NCI-H226 (cell line): Measurements from ENCODE around the gene TRABD2A.
A peak's percentile ranks its signal among the peaks of the same experiment; 100 is the strongest.
"Not testable (repeated sequence)": the region's sequence is repeated elsewhere in the genome, so short reads cannot be mapped to it uniquely, and the experiment has no call there.

Experiments used
- DNase-seq: peaks from one replicate; pipeline ENCODE4 v3.0.0-alpha.2; 2015

The TRABD2A gene

GRCh38 chr2:84880645-84881521, at the start of gene TRABD2A:
Gene TRABD2A (minus strand): TSS chr2:84881084. CDS start chr2:84881039, 45 bp downstream.
- DNase-seq: no peak

GRCh38 chr2:84927275-84927627, 46.4 kb upstream of the TRABD2A start:
- no peak for DNase-seq

GRCh38 chr2:84925724-84926376, 45.0 kb upstream of the TRABD2A start:
- DNase-seq: peak; percentile 92

- no peak for DNase-seq
Measured at GRCh38 chr2:84925336-84925723, 44.4 kb upstream of the TRABD2A start.

- DNase-seq: peak; percentile 95
Measured at GRCh38 chr2:84924173-84925106, 43.6 kb upstream of the TRABD2A start.

- DNase-seq: no peak
Measured at GRCh38 chr2:84923009-84923408, 42.1 kb upstream of the TRABD2A start.

- DNase-seq: peak; percentile 90
Measured at GRCh38 chr2:84919885-84920580, 39.1 kb upstream of the TRABD2A start.

GRCh38 chr2:84918430-84918829, 37.5 kb upstream of the TRABD2A start:
- no peak for DNase-seq

GRCh38 chr2:84917821-84918220, 36.9 kb upstream of the TRABD2A start:
- DNase-seq: not testable (repeated sequence)

- DNase-seq: not testable (repeated sequence)
Measured at GRCh38 chr2:84915675-84916074, 34.8 kb upstream of the TRABD2A start.

GRCh38 chr2:84914334-84914733, 33.5 kb upstream of the TRABD2A start:
- no peak for DNase-seq

GRCh38 chr2:84912984-84913383, 32.1 kb upstream of the TRABD2A start:
- no peak for DNase-seq

- no peak for DNase-seq
Measured at GRCh38 chr2:84911135-84911678, 30.3 kb upstream of the TRABD2A start.

- no peak for DNase-seq
Measured at GRCh38 chr2:84908948-84909713, 28.2 kb upstream of the TRABD2A start.

- DNase-seq: peak; percentile 92
Measured at GRCh38 chr2:84906900-84907714, 26.2 kb upstream of the TRABD2A start.

- DNase-seq: no peak
Measured at GRCh38 chr2:84906108-84906899, 25.4 kb upstream of the TRABD2A start.

GRCh38 chr2:84905181-84906107, 24.6 kb upstream of the TRABD2A start, which contains the start of gene TMSB10:
Gene TMSB10 (plus strand): TSS chr2:84905656.
- peak; percentile 72 for DNase-seq

- no peak for DNase-seq
Measured at GRCh38 chr2:84904717-84905174, 23.9 kb upstream of the TRABD2A start.
